ENCODE data around the gene ADGRE1.
A peak's percentile ranks its signal among the peaks of the same experiment; 100 is the strongest.

The ADGRE1 gene

DNA sequence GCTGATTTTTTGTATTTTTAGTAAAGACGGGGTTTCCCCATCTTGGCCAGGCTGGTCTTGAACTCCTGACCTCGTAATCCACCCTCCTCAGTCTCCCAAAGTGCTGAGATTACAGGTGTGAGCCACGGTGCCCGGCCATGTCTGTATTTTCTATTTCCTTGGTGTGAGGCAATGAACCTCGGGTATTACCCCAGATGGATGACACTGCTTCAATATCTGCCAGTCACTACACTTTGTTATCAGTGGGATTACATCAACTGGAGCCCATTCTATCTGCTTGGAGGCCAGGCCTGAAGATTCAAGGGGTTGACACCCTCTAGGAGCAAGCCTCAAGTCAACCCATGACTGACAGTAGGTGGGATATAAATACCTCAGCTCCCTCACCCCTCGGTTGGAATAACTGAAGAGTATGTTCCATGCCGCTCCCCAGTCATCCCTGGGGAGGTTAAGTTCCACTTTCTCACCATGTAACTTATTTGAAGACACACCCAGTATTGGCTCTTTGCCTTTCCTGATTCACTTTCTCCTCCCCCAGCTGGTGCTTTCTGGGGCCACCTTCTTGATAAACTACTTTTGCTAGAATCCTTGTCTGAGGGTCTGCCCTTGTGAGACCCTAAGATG lies 992 bp upstream of the ADGRE1 start:
- DNase-seq, result no peak

DNA sequence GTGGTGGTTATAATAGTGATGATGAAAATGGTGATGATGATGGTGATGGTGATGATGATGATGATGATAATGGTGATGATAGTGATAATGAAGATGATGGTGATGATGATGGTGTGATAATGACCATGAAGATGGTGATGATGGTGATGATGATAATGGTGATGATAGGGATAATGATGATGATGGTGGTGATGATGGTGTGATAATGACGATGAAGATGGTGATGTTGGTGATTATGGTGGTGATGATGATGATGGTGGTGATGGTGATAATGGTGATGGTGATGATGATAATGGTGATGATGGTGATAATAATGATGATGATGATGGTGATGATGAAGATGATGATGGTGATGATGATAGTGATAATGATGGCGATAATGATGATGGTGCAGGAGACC lies 1.6 kb downstream of the ADGRE1 start:
- no peak for DNase-seq

DNA sequence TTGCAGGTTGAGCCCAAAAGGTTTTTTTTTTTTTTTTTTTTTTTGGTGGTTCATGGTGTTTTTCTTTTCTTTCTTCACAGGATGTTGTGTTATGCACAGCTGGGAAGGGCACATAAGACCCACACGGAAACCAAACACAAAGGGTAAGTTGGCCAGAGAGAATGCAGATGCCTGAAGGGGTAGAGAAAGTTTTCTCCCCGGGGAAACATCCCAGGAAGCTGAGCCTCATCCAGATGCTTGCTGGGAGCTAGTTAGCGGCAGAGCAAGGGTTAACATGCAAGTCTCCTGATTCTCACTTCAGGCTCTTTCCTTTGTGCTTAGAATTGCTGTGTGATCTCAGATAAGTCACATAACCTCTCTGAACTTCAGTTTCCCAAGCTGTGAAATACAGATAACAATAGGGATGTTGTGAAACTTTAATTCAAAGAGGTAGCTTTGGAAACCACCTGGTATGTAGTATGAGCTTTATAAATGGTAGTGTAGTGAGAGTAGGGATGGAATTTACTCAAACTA lies 3.1 kb downstream of the ADGRE1 start:
- no peak for DNase-seq

DNA sequence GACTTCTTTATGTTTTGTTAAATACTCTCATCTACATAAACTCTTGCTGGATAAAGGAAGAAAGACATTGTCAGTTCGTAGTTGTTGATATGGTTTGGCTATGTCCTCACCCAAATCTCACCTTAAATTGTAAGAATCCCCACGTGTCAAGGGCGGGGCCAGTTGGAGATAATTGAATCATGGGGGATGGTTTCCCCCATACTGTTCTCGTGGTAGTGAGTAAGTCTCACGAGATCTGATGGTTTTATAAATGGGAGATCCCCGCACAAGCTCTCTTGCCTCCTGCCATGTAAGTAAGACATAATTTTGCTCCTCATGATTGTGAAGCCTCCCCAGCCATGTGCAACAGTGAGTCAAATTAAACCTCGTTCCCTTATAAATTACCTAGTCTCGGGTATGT lies 3.6 kb downstream of the ADGRE1 start:
- peak; percentile 69 for DNase-seq

DNA sequence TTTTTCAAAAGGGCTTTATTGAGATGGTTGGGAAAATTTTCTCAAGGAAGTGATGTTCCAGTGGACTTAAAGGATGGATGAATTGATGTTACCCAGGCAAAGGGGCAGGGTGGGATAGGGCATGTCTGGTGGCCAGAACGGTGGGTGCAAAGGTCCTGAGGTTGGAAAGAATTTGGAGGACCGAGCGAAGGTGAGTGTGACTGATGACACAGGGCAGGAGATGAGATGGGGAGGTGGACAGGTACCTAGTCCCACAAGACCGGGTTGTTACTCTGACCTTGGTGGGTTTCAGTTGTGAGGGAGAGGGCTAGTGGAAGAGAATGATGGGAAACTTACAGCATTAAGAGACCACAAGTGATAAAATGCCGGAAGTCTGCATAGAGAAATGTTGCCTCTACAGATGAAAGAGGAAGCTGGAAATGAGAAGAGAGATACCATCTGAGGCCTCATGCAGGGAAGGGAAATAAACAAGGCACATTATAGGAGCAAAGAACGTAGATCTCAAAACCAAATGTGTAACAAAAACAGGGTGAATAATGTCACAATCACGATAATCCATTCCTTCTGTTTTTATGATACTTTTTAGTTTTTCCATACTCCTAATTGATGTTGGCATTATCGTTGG lies 4.5 kb downstream of the ADGRE1 start:
- DNase-seq, result no peak

DNA sequence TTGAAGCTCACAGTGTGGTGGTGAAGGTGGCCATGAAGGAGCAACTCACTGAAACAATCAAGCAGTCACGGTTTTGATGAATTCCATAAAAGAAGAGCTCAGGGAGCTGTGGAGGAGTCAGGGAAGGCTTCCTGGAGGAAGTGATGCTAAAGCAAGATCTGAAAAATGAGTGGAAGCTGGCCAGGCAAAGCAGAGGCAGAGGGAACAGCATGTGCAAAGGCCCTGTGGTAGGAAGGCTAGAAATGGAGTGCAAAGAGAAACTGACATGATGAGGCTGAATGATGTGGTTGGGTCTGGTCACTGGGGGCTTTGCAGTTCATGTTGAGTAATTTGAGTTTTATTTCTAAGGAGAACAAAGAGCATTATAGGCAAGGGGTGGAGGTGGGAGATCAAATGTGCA lies 6.9 kb downstream of the ADGRE1 start:
- no peak for DNase-seq

DNA sequence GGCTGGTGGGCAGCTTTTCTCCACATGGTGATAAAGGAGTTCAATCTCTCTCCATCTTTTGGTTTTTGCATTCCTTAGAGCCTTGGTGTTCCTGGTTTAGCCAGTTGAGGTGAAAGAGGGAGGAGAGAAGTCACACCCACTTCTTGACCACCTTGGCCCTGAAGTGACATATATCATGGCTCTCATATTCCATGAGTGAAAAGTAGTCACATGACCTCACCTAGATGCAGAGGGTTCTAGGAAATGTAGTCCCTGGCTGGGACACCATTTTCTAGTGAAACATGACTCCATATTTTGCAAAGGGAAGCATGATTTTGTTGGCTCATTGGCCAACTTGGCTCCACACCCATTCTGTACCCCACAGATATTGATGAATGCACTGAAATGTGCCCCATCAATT lies 16.1 kb downstream of the ADGRE1 start:
- no peak for DNase-seq

DNA sequence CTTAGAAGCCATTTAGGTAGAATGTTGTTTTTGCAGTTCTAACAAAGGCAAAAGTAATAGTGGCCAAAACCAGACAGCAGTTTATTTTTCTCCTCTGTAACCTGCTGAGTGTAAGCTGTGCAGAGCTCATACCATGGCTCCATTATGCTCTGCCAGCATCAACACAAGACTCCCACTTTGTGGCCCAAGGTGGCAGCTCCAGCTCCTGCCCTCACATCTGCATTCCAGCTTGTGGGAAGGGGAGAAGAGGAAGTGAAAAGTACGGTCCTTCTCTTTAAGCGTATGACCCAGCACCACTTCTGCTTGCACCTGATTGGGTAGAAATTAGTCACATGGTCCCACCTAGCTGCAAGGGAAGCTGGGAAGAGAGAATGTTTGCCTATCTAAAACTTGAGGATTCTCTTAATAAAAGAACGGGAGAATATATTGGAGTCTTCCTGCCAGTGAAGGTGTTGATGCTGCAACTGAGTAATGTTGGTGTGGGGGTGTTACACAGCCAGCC lies 19.2 kb downstream of the ADGRE1 start:
- DNase-seq, result no peak

DNA sequence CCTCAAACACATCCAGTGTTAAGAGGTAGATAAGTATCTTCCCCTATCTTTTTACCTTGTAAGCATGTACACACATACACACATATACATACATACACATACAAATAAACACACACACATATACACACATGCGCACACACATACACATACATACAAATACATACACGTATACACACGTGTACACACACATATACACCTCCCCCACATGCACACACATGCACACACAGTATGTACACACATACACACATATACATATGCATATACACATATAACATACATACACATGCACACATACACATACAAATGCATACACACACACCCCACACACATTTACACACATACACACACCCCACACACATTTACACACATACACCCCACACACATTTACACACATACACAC lies 24.1 kb downstream of the ADGRE1 start:
- DNase-seq, result no peak

DNA sequence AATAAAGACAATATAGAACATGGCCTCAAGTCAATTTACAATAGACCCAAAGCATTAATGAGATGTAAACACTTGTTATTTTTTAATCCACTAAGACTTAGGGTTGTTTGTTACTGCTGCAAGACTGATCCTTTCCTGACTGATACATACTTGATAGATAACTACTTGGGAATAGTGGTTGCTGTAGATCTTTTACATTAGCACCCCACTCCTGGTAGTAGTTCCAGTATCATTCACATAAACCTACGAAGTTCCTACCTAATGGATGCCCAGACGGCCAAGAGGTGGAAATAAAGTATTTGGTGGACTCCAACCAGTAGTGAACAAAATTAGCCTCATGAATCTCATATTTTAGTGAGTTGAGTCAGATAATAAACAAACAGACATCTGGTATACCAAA lies 26.9 kb downstream of the ADGRE1 start:
- no peak for DNase-seq

DNA sequence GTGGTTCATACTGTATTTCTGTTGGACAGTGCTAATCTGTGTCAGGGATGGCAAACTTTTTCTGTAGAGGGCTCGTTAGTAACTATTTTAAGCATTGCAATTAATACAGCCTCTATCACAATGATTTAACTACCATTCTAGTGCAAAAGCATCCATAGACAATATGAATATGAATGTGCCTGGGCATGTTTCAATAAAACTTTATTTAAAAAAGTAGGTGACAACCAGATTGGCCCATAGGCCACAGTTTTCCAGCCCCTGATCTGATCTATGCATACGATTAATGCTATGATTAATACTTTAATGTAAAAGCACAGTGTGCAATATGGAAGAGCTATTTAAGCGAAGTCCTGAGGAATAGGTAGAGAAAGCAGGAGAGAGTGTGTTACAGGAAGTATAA lies 29.6 kb downstream of the ADGRE1 start:
- DNase-seq, result no peak

DNA sequence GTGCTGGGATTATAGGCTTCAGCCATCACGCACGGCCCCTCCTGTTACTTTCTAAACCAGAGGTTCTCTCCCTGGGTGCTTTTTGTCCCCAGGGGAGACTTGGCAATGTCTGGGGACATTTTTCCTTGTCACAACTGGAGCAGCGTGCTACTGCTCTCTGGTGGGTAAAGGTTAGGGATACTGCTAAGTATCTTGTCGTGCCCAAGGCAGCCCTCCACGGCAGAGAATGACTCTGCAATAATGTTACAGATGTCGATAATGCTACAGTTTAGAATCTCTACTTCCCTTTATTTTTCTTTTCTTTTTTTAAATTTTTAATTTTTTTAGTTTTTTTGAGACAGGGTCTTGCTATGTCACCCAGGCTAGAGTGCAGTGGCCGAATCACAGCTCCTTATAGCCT lies 38.0 kb downstream of the ADGRE1 start:
- no peak for DNase-seq

DNA sequence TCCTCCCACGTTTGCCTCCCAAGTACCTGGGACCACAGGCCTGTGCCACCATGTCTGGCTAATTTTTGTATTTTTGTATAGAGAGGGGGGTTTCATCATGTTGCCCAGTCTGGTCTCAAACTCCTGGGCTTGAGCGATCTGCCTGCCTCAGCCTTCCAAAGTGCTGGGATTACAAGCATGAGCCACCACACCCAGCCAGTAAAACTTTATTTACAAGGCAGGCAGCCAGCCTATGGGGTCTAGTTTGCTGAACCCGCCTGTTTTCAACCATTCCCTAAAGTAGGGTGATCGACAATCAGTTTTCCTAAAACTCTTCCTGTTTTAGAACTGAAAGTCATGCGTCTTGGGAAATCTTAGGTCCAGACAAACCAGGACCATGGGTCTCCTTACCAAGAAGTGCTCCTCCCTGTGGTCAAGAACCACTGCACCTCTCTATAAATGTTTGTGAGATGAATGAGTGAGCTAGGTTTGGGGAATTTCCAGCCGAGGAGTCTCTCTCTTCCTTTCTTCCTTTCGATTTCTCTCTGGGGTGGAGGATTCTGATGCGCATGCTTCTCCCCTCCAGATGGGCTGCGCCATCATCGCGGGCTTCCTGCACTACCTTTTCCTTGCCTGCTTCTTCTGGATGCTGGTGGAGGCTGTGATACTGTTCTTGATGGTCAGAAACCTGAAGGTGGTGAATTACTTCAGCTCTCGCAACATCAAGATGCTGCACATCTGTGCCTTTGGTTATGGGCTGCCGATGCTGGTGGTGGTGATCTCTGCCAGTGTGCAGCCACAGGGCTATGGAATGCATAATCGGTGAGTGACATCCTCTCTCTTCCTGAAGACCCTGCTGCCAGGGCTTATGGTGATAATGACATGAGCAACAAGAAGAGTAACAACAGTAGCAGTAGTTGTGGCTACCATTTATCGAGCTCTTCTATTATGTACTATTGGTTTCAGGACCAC lies 38.7 kb downstream of the ADGRE1 start:
- peak; percentile 64 for DNase-seq

DNA sequence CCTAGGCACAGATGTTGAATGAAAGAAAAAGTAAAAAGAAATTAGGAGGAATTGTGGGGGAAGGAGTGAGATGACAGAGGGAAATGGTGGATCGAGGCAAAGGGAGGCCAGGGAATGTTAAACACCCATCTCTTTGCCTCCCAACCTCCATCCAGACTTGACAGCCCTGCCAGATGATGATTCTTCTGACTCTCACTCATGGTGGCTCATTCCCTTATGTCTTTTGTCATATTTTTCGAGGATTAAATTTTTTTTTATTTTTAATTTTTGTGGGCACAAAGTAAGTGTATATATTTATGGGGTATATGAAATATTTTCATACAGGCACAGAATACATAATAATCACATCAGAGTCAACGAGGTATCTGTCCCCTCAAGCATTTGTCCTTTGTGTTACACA lies 42.8 kb downstream of the ADGRE1 start:
- DNase-seq, result no peak

DNA sequence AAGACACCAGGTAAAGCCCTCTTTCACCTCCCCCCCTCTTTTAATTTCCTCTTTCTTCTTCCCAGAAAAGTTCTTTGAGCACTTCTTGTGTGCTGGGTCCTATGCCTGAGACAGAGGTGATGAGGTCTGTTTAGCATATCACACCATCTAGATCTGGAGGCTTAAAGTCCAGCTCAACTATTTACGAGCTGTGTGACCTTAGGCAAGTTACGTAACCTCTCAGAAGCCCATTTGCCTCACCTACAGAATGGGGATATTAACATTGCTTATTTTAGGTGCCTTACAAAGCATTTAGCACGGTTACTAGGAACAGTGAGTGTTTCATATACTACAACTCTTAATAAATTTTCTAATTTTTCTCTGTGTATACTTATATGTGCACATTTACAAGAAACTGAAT lies 47.7 kb downstream of the ADGRE1 start:
- DNase-seq, result no peak

DNA sequence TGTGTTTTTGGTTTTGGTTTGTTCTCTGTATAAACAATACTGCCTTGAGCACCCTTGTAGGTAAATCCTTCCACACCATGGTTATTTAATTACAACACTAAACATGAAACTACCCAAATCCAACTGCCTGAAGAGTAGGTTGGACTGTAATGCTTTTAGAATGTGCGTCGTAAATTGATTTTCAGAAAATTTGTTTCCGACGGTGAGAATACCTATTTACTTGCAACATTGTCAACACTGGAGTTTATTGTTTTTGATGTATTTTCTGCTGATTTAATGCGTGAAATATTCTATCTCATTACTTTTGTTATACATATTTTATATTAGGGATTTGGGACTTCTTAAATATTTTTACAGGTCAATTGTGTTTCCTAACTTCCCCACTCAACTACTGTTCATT lies 48.2 kb downstream of the ADGRE1 start:
- DNase-seq, result no peak

DNA sequence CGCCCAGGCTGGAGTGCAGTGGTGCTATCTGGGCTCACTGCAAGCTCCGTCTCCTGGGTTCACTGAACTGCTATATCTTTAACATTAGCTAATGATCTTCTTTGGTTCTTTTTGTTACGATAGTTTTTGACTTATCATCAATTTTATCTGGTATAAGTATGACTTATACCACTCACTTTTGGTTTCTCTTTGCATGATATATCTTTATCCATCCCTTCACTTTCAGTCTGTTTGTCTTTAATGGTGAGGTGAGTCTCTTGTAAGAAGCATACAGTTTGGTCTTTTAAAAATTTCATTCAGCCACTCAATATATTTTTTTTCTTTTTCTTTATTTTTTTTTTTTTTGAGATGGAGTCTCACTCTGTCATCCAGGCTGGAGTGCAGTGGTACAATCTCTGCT lies 58.4 kb downstream of the ADGRE1 start:
- DNase-seq, result no peak

DNA sequence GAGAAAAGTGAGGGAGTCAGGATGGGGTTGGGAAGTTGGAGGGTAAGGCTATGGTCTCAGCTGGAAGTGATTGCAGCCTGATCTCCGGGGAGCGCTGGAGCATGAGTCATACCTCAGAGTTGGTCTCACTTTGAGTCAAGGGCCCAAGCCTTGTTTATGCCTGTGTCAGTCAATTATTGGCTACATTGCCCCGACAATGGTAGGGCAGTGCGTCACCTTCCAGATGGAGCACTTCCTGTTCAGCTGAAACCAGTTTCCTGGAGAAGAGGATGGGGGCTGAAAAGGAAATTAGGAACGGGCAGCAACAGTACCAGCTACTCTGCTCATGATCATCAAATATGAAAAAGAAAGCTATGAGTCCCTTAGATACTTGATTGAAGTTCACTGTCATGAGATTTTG lies 60.4 kb downstream of the ADGRE1 start:
- DNase-seq, result peak; percentile 62

DNA sequence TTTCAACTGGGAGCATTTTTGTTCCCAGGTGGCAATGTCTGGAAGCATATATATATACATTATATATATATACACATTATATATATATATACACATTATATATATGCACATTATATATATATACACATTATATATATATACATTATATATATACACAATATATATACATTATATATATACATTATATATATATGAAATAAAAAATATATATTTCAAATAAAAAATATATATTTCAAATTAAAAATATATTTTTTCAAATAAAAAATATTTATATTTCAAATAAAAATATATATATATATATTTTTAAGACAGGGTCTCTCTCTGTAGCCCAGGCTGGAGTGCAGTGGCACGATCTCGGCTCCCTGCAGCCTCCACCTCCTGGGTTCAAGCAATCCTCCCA lies 61.5 kb downstream of the ADGRE1 start:
- DNase-seq, result no peak

DNA sequence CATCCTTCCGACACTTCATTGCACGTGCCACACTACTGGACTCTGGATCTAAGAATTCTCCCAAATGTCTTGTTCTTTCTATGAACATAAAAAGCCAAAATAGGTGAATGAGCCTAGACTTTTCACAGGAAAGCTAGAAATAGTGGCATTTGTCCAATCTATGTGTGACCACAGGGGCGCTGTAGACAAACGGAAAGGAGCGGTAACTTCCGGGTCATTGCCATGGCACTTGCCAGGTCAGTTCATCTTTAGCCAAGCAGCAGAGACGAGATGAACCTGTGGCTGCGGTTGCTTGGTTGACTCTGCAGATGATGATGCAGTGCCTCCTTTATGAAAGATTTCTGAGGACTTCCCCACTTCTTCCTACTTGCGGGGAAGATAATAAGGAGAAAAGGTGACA lies 65.6 kb downstream of the ADGRE1 start:
- no peak for DNase-seq

DNA sequence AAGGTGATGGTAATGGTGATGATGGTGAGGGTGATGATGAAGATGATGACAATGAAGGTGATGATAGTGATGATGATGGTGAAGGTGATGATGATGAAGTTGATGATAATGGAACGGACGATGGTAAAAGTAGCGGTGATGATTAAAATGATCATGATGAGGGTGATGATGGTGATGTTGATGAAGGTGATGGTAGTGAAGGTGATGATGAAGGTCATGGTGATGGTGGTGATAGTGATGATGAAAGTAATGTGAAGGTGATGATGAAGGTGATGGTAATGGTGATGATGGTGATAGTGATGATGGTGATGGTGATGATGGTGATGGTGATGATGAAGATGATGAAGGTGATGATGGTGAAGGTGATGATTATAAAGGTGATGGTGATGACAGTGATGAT lies 67.7 kb downstream of the ADGRE1 start:
- DNase-seq, result no peak

DNA sequence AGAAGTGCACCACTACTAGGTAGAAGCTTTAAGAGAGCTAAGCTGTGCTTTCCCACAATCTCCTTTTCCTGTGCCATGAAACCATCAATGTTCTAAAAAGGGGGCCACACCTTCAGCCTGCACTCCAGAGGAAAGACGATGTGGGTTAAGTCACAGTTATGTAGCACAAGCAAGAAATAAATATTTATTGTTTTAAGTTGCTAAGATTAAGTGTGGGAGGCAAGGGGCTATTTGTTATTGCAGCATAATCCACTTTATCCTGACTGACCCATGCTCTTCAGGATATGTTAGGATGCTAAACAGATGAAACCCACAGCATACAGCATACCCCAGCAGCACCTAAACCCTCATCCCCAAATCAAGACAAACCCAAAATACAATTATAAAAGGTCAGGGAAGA lies 69.2 kb downstream of the ADGRE1 start:
- DNase-seq, result no peak

DNA sequence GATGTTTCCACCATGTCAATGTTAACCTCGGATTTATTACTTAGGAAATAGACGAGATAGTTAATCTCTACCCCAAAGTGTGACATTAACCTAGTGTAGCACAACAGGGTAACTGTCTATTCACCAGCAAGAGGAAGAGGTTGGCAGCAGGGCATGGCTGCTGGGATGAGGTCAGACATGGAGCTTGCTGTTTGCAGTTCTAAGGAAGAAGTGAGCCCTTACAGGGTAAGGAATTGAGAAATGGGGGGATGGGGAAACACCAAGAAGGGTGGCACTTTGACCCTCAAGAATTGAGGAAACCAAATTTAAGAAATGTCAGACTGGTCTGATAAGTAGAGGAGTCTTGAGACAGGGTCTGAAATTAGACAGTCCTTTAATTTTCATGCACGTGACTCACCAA lies 71.4 kb downstream of the ADGRE1 start:
- no peak for DNase-seq

Measured in activated CD8-positive, alpha-beta memory T cell treated with anti-CD3 and anti-CD28 coated beads for 24 hours (primary cell).